Nephron progenitor cell (in vitro differentiated cells): ENCODE data around the gene ZNF366.
A peak's percentile ranks its signal among the peaks of the same experiment; 100 is the strongest.
"Not testable (repeated sequence)": the region's sequence is repeated elsewhere in the genome, so short reads cannot be mapped to it uniquely, and the experiment has no call there.

Experiments used
- DNase-seq: peaks from one replicate; pipeline ENCODE4 v3.0.0; 2021
- H3K27ac Mint-ChIP-seq: 2 replicates; pipeline ENCODE4 v1.8.0; 2021; ENCODE audit warnings: mild to moderate bottlenecking, moderate library complexity, mixed read lengths
- H3K27me3 Mint-ChIP-seq: 2 replicates; pipeline ENCODE4 v1.8.0; 2021; ENCODE audit warnings: mild to moderate bottlenecking, low read depth, mixed read lengths; ENCODE audit not compliant: poor library complexity
- H3K36me3 Mint-ChIP-seq: 2 replicates; pipeline ENCODE4 v1.8.0; 2021; ENCODE audit warnings: low read depth, mixed read lengths
- H3K4me1 Mint-ChIP-seq: 2 replicates; pipeline ENCODE4 v1.8.0; 2021; ENCODE audit warnings: mixed read lengths
- H3K4me3 Mint-ChIP-seq: 2 replicates; pipeline ENCODE4 v1.8.0; 2021; ENCODE audit warnings: mild to moderate bottlenecking, moderate library complexity, mixed read lengths
- H3K9me3 Mint-ChIP-seq: 2 replicates; pipeline ENCODE4 v1.8.0; 2021; ENCODE audit warnings: mild to moderate bottlenecking, moderate library complexity, mixed read lengths
- TF ChIP-seq, protein P1 (sequence below): fragments of 200-600 bp; sonication (generic); IDR thresholded peaks from 2 replicates; pipeline ENCODE4 v1.5.0; 2021; ENCODE audit warnings: antibody characterized with exemption

The ZNF366 gene

DNA sequence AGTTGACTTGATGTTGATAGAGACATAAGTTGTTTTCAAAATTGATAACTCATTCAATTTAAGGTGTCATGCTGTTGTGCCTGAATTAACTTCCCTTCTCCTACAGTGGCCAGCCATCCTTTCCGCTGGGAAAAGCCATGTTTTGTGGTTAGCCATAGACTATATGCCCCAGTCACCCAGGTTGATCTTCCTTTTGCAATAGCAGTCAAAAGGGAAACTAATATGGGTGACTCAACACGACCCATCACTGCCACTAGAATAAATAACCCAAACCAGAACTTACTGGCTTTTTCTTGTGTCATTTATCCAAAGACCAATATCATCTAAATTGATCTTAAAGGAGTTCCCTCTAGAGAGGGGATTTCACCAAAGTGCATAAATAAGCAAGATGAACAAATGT, 99.7 kb downstream of the ZNF366 start:
- H3K36me3 Mint-ChIP-seq: no peaks in the 10 kb centered on the region
- TF ChIP-seq, protein P1, sequence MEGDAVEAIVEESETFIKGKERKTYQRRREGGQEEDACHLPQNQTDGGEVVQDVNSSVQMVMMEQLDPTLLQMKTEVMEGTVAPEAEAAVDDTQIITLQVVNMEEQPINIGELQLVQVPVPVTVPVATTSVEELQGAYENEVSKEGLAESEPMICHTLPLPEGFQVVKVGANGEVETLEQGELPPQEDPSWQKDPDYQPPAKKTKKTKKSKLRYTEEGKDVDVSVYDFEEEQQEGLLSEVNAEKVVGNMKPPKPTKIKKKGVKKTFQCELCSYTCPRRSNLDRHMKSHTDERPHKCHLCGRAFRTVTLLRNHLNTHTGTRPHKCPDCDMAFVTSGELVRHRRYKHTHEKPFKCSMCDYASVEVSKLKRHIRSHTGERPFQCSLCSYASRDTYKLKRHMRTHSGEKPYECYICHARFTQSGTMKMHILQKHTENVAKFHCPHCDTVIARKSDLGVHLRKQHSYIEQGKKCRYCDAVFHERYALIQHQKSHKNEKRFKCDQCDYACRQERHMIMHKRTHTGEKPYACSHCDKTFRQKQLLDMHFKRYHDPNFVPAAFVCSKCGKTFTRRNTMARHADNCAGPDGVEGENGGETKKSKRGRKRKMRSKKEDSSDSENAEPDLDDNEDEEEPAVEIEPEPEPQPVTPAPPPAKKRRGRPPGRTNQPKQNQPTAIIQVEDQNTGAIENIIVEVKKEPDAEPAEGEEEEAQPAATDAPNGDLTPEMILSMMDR: no peak
- DNase-seq: no peak
- no peaks in the 10 kb centered on the region for H3K4me1 Mint-ChIP-seq
- H3K9me3 Mint-ChIP-seq: peaks cover 21% of the 10 kb centered on the region
- no peak overlapping the region for H3K4me3 Mint-ChIP-seq
- H3K27me3 Mint-ChIP-seq: no peaks in the 10 kb centered on the region
- H3K27ac Mint-ChIP-seq: no peak overlapping the region

DNA sequence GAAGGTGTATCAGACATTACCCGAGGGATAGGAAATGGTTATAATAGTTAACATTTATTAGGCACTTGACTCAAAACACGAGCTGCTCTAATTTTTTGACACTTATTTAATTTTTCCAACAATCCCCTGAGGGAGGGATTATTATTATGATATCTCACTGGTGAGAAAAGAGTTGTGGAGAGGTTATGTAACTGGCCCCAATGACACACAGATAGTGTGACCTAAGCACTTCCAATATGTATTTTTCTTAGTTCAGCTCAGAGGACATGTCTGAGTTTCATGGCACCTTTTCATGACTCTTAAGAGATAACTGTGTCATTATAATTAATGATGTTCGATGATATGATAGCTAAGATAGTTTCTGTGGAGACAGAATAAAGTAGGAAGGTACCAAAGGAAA, 100.1 kb downstream of the ZNF366 start:
- H3K27me3 Mint-ChIP-seq: peaks cover 3% of the 10 kb centered on the region
- H3K4me3 Mint-ChIP-seq: no peak overlapping the region
- H3K4me1 Mint-ChIP-seq: no peaks in the 10 kb centered on the region
- TF ChIP-seq, protein P1: no peak
- no peak overlapping the region for H3K27ac Mint-ChIP-seq
- peaks cover 2% of the 10 kb centered on the region for H3K36me3 Mint-ChIP-seq
- no peak for DNase-seq
- peaks cover 25% of the 10 kb centered on the region for H3K9me3 Mint-ChIP-seq

DNA sequence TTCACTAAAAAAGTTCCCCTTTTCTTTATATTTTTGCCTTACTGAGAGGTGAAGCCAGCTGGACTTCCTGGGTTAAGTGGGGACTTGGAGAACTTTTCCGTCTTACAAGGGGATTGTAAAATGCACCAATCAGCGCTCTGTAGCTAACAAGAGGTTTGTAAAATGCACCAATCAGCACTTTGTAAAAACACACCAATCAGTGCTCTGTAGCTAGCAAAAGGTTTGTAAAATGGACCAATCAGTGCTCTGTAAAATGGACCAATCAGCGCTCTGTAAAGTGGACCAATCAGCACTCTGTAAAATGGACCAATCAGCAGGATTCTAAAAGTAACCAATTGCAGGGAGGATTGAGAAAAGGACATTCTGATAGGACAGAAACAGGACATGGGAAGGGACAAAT, 102.4 kb downstream of the ZNF366 start:
- H3K27ac Mint-ChIP-seq, H3K4me1 Mint-ChIP-seq, H3K36me3 Mint-ChIP-seq, H3K4me3 Mint-ChIP-seq, H3K27me3 Mint-ChIP-seq, DNase-seq: not testable (repeated sequence)
- H3K9me3 Mint-ChIP-seq: peaks cover 45% of the 10 kb centered on the region

DNA sequence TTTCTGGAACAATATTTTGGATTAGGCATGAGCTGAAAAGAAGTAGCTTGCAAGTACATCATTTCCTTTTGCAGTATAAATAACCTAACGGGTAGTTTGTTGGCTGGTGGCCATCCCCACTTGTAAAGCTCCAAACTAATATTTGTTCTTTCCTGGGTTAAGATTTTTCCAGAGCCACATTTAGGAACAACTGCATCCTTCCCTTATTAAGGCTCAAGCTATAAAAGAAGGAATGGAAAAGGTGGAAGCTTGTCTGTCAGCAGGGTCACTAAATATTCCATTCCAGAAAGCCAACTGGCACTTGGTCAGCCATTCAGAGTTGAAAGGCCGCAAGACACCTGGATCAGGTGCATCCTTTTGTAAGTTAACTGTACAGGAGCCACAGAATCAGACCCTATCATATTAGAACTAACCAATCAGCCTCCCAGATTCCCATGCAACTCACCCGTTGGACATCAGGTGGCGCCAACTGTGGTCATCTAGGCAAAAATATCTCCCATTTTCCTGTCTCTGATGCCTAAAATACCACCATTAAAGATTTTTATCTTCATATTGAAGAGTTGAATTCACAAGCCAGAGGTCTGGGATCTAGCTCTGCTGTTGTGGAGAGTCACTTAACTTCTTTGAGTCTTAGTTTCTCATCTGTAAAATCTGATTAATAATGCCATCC, 104.1 kb downstream of the ZNF366 start:
- no peak overlapping the region for H3K27ac Mint-ChIP-seq
- DNase-seq: no peak
- H3K4me3 Mint-ChIP-seq: no peak overlapping the region
- peaks cover 4% of the 10 kb centered on the region for H3K36me3 Mint-ChIP-seq
- TF ChIP-seq, protein P1: peak; percentile 20
- peaks cover 8% of the 10 kb centered on the region for H3K27me3 Mint-ChIP-seq
- H3K4me1 Mint-ChIP-seq: no peaks in the 10 kb centered on the region
- peaks cover 54% of the 10 kb centered on the region for H3K9me3 Mint-ChIP-seq

DNA sequence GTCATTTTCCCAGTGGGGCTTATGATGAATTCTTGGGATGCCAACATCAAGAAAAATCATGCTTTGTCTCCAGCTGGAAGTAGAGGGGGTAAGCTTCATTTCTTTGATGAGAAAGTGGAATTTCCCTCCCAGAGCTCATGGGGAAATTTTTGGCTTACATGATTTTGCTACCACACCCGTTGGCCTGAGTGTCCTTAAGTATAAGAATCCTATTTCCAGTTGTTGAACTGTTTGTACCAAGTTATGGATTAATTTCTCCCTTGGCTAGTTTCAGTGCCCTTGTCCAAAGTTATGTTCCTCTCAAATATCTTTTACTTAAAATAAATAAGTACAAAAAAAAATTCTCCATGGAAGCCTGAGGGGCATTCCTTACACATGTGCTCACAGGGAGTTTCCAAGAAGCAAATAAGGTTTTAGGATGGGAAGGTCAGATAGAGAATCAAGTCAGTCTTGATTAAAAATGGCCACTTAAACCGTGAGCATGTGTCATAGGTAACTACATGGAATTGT, 104.8 kb downstream of the ZNF366 start:
- H3K4me3 Mint-ChIP-seq: no peak overlapping the region
- H3K9me3 Mint-ChIP-seq: peaks cover 54% of the 10 kb centered on the region

DNA sequence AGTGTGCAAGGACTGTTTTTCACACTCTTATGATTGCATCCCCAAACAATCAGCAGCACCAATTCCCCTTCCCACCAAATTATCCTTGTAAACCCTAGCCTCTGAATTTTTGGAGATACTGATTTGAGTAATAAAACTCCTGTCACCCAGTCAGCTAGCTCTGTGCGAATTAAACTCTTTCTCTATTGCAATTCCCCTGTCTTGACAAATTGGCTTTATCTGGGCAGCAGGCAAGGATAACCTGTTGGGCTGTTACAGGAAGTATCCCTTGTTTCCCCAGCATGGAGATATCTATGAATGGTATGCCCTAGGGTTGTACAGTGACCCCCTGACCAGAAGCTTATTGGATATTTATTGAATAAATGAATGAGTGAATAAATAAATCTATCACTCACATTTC, 106.3 kb downstream of the ZNF366 start:
- no peak overlapping the region for H3K27ac Mint-ChIP-seq
- TF ChIP-seq, protein P1: no peak
- no peaks in the 10 kb centered on the region for H3K4me1 Mint-ChIP-seq
- peaks cover 18% of the 10 kb centered on the region for H3K27me3 Mint-ChIP-seq
- peaks cover 4% of the 10 kb centered on the region for H3K36me3 Mint-ChIP-seq
- H3K4me3 Mint-ChIP-seq: no peak overlapping the region
- no peak for DNase-seq
- H3K9me3 Mint-ChIP-seq: peaks cover 51% of the 10 kb centered on the region

More for the DNA sequence above, 104.8 kb downstream of the ZNF366 start:
- DNase-seq: no peak
- TF ChIP-seq, protein P1: no peak
- Mint-ChIP-seq H3K27me3 (peaks cover 13% of the 10 kb centered on the region), H3K4me1 (no peaks in the 10 kb centered on the region), H3K36me3 (peaks cover 4% of the 10 kb centered on the region), H3K27ac (no peak overlapping the region)
